ENCODE measurements around the gene CDH1.
A peak's percentile ranks its signal among the peaks of the same experiment; 100 is the strongest.
"Not testable (repeated sequence)": the region's sequence is repeated elsewhere in the genome, so short reads cannot be mapped to it uniquely, and the experiment has no call there.

CDH1 gene

GRCh38 chr16:68793401-68793857, 56.3 kb downstream of the CDH1 start:
- no peak for DNase-seq

GRCh38 chr16:68798398-68798797, 61.3 kb downstream of the CDH1 start:
- no peak for DNase-seq

- peak; percentile 33 for DNase-seq
Observed at GRCh38 chr16:68800257-68800875, 63.3 kb downstream of the CDH1 start.

- no peak for DNase-seq
Observed at GRCh38 chr16:68802190-68802589, 65.1 kb downstream of the CDH1 start.

GRCh38 chr16:68806422-68806821, 69.3 kb downstream of the CDH1 start:
- DNase-seq, result no peak

GRCh38 chr16:68806981-68807380, 69.9 kb downstream of the CDH1 start:
- DNase-seq, result no peak

GRCh38 chr16:68814516-68814915, 77.4 kb downstream of the CDH1 start:
- DNase-seq, result no peak

GRCh38 chr16:68823401-68824135, 86.5 kb downstream of the CDH1 start:
- no peak for DNase-seq

GRCh38 chr16:68825427-68825826, 88.3 kb downstream of the CDH1 start:
- DNase-seq, result no peak

- no peak for DNase-seq
Observed at GRCh38 chr16:68826652-68827051, 89.6 kb downstream of the CDH1 start.

GRCh38 chr16:68833251-68833650, 96.2 kb downstream of the CDH1 start:
- no peak for DNase-seq

- no peak for DNase-seq
Observed at GRCh38 chr16:68834550-68834949, 97.5 kb downstream of the CDH1 start.

GRCh38 chr16:68835970-68836369, 98.9 kb downstream of the CDH1 start:
- DNase-seq, result no peak

- no peak for DNase-seq
Observed at GRCh38 chr16:68839831-68840230, 102.7 kb downstream of the CDH1 start.

- not testable (repeated sequence) for DNase-seq
Observed at GRCh38 chr16:68842964-68843481, 105.9 kb downstream of the CDH1 start.

- peak; percentile 89 for DNase-seq
Observed at GRCh38 chr16:68843482-68844210, 106.6 kb downstream of the CDH1 start, which contains the start of gene TANGO6. TANGO6 (plus strand) TSS chr16:68843531; CDS start chr16:68843618, 87 bp downstream.

GRCh38 chr16:68844211-68844564, 107.1 kb downstream of the CDH1 start:
- no peak for DNase-seq

GRCh38 chr16:68848786-68849185, 111.7 kb downstream of the CDH1 start:
- no peak for DNase-seq

- no peak for DNase-seq
Observed at GRCh38 chr16:68850481-68850880, 113.4 kb downstream of the CDH1 start.

GRCh38 chr16:68851601-68852000, 114.5 kb downstream of the CDH1 start:
- DNase-seq, result no peak

GRCh38 chr16:68857479-68857878, 120.4 kb downstream of the CDH1 start:
- no peak for DNase-seq

- no peak for DNase-seq
Observed at GRCh38 chr16:68859828-68860227, 122.7 kb downstream of the CDH1 start.
